NCI-H526 treated with DMSO at 0.1 percent for 48 hours (cell line): ENCODE data around the gene ZER1.

Experiments used
- DNase-seq: peaks from one replicate; lab custom pipeline; 2025; lab: John Stamatoyannopoulos, UW

ZER1 gene

DNA sequence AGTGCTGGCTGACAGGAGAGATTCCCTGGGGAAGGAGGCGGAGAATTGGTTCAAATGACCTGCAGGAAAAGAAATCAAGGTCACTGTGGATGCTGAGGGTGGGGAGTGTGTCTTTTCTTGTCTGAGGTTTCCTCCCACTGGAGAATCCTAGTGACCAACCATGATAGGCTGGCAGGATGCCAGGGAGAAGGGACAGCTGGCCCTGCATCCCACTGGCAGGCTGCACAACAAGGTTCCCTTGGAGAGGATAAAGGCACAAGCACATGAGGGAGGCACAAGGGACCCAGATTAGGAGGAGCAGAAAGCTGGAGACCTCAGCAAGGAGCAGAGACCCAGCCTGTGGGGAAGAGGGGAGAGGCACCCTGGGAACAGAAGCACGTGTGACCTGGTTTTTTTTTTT is 36.4 kb downstream of the ZER1 start:
- no peak for DNase-seq

DNA sequence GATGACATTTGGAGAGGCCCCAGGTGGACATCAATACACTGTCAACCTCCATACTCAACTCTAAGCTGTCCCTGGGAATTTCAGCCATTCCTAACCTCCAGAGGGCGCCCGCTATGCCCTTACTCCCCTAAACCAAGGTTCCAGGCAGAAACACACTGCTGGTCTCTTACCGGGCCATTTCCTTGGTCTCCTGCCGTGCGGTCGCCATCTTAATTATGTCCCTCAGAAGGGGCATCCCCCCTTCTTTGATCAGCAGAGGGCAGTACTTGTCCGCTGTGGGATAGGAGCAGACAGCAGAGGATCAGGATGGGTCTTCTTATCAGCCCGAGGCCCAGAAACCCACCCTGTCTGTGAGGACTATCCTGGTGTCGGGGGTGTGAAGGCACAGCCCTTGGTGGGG is 38.5 kb downstream of the ZER1 start:
- DNase-seq = peak; percentile 59

DNA sequence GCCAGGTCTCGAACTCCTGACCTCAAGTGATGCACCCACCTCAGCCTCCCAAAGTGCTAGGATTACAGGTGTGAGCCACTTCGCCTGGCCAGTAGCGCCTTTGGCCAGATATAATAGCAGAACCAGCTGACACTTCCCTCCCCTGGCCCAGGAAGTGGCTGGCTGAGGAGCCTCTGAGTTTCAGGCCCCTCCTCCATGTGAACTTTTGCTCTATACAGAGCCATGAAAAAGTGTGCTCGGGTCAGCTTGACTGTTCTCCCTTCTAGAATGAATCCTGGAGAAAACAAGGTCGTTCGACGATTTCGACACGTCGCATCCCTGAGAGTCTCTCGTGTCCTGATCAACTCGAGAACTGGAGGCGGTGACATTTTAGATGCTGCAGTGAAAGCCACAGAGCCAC is 39.2 kb downstream of the ZER1 start:
- DNase-seq = no peak

DNA sequence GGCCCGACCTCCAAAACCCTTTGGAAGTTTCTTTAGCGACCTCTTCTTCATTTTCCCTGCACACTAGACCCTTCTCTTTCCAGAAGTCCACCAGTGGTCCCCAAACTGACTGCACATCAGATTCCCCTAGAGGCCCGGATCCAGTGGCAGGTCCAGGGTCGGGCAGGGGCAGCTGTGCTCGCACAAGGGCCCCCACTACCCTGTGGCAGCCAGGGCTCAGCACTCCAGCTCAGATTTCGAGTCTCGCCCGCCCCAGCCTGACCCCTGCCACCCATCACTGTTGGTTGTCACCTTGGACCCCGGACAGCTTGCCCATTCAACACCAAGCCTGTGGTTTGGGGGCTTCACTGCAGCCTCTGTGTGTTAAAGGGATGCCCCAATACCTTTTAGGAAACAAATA is 40.0 kb downstream of the ZER1 start:
- no peak for DNase-seq

DNA sequence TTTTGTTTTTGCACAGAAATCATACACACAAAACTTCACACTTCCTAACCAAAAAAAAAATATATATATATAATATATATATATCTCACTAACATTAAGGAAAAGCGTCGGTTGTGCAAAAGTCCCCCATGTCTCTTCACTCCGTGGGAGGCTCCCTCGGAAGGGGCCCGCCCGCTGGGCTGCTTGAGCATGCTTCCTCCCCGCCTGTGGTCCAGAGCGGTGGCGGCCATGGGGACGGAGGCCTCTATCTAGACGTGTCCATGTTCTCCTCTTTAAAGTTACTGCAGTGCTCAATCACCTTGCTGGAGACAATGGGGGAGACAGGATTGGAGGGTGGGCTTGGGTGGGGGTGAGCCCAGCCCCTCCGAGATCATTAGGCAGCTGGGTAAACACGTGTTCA is 40.6 kb downstream of the ZER1 start:
- no peak for DNase-seq

DNA sequence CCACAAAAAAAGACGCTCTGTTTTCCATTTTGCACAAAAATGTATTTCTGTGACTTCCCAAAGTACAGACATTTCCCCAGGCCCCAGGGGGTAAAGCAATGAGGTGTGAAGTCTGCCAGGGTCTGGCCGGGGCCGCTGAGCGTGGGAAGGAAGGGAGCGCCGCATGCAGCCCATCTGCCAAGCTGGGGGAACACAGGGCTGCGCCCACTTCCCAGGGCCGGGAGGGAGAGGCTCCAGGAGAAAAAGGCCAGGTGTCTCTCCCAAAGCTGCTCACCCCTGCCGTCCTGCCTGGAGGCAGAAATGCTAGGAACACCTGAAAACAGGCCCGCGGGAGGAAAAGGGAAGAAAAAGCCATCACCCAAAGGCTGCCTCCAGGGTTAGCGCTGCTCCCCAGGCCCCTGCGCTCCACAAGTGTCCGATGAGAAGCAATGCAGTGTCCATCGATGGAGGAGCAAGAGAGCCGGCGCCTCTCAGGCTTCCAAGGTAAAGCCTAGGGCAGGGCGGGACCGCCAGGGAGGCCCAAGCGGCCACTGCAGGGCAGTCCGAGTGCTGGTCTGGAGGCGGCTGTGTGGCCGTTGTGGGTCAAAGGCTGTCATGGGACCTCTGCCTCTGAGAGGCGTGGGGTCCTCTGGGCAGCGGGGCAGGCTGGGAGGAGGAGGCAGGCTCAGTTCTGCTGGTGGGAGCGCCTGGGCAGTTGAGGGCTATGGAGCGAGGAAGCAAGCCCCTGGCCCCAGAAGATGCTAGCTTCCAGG is 41.8 kb downstream of the ZER1 start:
- no peak for DNase-seq

DNA sequence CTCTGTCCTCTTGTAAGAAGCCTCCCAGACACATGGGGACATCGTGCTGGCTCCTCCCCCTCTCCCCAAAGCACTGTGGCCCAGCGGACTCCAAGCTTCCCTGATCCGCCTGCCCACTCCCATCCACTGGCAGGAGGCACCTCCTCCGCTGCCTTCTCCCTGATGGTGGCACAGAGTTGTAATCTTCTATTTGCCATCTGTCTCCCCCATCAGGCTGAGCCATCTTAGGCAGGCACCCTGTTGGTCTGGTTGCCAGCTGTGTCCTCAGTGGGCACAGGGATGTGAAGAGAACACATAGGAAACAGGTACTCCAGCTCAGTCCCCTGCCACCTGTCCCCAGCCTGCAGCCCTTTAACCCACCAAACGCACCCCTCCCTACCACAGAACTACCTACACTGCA is 42.4 kb downstream of the ZER1 start:
- DNase-seq = no peak

DNA sequence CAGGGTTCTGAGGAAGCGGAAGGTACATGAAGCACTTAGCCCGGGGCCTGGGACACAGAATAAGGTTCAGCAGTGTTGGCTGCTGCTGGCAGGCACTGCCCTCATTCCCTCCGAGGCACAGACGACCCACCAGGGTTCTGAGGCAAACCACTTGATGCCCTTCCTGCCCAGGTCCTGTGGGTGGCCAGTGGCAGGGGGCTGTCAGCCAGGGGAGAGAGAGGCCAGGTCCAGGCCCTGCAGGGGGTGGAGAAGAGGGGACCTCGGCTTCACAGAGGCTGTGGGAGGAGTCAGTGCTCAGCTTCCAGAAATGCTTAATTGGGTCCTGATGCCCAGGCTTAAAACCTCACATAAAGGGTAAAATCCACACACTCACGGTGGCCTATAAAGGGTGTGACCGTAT is 43.4 kb downstream of the ZER1 start:
- DNase-seq = no peak

DNA sequence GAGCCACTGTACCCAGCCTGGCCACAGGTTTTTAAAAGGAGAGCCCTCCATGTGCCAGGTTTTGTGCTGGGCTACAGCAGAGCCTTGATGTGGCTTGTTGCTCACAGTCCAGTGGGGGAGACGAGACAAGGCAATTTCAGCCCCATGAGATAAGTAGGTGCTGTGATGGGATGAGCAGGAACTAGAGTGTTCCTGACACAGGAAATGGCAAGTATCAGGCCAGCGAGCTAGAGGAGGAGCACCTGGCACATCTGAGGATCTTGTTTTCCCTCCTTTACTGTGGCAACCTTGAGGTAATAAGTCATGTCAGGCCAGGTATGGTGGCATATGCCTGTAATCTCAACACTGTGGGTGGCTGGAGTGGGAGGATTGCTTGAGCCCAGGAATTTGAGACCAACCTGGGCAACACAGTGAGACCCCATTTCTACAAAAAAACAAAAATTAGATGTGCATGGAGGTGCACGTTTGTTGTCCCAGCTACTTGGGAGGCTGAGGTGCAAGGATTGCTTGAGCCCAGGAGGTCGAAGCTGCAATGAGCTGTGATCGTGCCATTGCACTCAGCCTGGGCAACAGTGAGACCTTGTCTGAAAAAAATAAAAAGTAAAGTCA is 44.0 kb downstream of the ZER1 start:
- no peak for DNase-seq

DNA sequence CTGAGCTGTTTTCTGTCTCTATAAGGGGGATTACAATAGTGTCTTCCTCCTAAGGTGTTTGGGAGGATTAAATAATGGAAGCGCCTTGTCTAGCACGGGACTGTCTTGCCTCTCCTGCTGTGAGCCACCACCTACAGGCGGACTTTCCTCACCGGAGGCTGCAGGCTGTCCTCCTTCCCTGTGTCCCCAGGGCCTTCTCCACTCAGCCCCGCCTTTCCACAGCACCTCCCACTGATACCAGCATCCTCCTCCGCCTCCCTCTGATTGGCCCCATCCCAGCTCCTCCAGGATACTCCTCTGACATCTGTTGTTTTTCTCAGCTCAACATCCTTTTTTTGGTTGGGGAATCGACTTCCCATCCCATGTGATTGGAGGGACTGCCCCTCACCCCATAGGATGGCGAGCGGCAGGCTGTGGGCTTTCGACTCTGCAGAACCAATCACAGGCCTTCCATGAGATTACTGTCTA is 46.9 kb downstream of the ZER1 start:
- DNase-seq = peak; percentile 2

DNA sequence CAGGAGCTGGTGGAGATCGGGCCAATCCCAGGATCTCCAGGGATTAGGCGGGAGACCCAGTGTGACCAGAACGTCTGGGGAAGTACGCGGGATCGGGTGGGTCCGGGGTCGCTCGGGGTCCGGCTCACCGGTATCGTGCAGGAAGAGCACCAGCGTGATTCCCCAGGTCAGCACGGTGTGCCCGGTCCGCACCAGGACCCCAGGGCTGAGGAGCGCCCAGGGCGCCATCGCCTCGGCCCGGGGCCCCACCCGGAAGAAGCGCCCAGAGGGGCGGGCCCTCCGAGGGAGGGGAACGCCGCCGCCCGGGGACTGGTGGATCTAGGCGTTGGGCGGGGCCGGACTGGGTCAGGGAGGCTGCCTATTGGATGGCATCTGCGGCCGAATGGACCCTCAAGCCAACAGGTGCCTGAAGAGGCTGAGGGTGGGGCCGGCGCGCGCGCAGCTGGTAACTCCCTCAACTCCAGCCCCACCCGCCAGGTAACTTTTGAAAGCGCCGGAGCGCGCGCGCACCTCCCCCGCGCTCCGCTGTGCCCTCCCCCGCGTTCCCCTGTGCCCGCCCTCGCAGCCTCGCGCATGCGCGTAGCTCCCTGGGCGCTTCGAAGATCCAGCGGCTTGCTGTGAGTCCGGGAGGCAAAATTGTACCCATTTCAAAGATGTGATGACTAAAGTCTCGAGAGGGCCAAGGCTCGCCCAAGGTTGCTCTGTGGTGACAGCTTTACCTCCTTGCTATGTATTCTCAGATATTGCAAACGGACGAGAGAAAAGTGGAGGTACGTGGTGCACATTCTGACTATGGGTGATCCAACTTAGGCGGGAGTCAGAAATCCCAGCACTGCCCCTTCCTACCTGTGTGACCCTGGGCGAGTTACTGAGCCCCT is 47.6 kb downstream of the ZER1 start, which contains the start of gene ZDHHC12:
TSS of gene ZDHHC12 (minus strand) at position 262 of the 878 bp plus-strand sequence. CDS start at position 228, 34 bp downstream.
- DNase-seq = peak; percentile 93

DNA sequence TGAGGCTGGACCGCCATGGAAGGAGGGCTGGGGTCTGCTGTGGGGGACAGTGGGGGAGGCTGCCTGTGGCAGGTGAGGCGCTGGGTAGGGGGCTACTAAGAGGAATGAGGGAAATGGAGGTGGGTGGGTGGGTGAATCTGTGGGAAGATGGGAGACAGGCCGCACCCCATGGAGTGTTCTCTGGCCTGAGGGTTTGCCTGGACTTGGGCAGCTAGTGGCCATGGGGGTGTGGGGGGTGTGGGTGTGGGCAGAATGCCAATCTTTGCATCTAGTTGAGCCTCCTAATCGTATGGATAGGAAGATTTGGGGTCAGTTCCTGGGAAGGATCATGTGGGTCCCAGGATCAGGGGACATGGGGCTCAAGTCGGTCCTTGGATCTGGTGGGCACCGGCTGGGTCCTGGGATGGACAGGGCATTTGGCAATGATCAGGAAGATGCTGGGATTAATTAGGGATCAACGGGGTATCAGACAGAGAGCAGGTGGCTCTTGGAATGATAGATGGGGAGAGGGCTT is 48.3 kb downstream of the ZER1 start:
- no peak for DNase-seq

DNA sequence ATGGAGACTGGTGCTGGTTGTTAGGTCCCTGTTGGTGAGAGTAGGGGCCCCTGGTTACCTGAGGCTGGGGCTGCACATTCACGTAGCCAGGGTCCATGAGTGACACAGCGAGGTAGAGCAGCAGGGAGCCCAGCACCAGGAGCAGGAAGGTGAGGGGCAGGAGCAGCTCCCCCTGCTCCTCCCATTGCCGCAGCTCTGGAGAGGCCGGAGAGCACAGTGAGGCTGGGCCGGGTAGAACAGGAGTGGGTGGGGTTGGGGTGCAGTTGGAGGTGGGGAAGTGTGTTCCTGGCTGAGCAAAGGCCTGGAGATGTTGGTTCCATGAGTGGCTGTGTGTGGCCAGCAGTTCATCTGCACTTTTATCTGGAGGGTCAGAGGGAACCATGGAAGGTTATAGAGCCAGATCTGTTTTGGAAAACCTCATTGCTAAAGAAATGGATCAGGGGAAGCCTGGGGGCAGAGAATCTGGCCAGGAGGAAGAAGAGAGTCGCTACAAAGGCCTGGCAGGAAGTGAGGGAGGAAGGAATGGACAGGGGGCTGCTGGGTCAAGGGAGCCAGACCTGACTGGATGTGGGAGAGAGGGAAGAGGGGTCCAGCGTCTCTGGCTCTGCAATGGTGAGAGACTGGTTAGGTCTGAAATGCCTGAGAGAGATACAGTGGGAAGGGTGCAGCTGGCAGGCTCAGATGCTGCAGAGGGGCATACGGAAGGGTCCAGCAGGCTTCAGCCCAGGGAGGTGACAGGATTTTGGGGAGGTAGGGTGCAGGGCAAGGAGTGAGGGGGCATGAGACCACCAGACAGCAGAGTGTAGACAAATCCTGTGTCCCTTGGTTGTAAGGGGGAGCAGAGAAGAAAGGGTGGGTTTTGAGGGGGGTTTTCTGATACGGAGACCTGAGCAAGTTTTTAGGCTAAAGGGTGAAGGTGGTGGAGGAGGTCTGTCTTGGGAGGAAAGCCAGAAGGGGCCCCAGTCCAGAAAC is 49.1 kb downstream of the ZER1 start:
- no peak for DNase-seq

DNA sequence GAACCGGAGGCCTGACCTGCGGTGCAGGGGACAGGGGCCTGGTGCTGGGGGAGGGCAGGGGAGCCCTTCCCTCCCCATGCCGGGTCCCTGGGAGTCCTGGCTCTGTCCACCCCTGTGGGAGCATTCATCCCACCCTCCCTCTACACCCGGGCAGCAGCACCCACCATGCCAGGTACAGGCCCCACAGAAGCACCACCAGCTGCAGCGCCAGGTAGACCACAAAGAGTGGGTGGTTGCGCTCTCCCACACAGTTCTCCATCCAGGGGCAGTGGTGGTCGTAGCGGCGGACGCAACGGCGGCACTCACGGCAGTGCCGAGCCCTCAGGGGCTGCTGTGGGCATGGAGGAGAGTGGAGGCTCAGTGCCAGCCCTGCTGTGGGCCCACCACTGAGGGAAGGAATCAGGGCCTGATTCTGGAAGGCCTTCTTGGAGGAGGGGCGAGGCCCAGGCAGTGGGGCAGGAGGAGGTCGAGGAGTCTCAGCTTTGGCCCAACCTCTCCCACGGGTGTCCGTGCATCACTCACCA is 50.2 kb downstream of the ZER1 start:
- DNase-seq = no peak

DNA sequence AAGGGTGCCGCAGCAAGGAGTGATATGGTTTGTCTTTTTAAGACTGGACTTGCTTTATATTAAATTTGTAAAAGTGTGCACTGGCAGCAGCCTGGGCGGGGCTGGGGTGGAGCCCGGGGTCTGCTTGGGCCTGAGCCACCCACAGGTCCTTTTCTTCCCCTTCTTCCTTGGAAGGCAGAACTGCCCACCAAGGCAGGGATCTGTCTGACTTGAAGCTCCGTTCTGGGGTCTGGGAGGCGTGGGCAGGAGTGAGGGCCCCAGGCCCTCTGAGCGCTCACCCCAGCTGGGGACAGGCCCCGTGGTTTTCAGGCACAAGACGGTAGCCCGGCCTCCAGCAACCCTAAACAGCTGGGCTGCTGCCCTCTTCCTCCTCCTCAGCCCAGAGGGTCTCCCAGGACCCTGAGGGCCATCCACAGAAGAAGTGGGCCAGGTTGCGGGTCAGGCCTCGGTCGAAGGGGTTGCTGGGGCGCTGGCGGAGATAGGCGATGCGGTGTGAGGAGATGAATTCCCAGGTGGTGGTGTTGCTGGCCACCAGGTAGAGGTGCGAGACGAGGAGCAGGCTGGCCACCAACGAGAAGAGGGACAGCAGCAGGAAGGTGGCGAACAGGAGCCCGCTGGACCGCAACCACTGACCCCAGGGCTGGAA is 50.8 kb downstream of the ZER1 start:
- DNase-seq = no peak

DNA sequence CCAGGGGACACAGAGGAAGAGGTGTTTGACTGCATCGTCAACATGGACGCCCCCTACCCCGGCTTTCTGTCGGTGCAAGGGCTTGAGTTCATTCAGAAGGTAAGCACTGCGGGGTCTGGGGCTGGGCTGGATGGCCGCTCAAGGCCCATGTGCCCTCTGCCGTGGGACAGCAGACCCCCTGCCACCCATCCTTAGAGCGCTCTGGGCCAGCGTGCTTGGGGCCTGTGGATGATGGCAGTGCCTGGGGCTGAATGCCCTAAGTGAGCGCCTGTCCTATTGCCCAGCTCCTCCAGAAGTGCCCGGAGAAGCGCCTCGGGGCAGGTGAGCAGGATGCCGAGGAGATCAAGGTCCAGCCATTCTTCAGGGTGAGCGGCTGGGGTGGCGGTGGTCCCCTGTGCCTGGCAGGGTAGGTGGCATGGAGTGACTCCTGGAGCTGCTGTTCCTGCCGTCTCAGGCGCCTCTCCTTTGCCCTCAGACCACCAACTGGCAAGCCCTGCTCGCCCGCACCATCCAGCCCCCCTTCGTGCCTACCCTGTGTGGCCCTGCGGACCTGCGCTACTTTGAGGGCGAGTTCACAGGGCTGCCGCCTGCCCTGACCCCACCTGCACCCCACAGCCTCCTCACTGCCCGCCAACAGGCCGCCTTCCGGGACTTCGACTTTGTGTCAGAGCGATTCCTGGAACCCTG is 51.7 kb downstream of the ZER1 start:
- no peak for DNase-seq

DNA sequence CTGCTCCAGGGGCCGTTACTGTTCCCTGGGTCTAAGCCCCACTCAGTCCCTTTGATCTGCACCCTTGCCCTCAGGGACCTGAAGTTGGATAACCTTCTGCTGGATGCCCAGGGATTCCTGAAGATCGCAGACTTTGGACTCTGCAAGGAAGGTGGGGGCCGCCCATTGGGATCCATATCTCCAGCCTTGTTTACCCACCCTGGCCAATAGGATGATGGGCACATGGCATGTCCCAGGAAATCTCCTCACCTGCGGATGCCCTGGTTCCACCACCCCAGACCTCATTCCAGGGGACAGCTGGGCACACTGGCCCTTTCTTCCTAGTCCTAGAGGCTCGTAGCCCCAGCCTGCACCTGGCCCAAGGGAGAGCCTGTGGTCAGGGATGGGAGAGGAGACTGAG is 53.3 kb downstream of the ZER1 start:
- no peak for DNase-seq

DNA sequence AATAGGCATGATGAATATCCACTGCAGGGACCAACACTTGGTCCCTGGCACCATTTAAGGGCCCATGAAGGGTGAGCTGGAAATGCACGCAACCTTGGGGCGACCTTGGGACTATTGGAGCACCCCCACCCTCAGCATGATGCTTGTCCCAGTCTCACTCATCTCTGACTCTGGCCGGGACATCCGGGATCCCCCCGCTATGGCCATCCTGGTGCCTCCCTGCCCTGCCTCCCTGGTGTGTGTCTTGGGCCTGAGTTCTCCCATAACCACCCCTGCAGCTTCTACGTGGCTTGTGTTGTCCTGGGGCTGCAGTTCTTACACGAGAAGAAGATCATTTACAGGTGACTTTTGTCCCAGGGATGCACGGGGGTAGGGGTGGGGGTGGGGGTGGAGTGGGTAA is 53.7 kb downstream of the ZER1 start:
- no peak for DNase-seq

DNA sequence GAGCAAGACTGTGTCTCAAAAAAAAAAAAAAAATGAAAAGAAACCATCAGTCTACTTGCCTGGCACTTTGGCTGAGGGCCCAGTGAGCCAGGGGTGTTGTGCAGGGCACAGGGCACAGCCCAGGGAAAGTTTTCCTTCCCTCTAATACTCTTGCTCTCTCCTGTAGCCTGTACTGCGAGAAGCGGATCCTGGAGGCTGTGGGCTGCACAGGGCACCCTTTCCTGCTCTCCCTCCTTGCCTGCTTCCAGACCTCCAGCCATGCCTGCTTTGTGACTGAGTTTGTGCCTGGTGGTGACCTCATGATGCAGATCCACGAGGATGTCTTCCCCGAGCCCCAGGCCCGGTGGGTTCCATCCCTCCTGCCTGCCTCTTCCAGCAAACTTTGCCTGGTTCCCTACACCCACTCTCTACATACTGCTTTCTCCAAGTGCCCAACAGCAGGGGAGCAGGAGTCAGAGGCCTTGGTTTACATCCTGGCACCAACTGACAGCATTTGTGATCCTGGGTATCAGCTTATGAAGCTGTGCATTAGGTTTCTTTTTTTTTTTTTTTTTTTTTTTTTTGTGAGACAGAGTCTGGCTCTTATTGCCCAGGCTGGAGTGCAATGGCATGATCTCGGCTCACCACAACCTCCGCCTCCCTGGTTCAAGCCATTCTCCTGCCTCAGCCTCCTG is 55.0 kb downstream of the ZER1 start:
- no peak for DNase-seq

DNA sequence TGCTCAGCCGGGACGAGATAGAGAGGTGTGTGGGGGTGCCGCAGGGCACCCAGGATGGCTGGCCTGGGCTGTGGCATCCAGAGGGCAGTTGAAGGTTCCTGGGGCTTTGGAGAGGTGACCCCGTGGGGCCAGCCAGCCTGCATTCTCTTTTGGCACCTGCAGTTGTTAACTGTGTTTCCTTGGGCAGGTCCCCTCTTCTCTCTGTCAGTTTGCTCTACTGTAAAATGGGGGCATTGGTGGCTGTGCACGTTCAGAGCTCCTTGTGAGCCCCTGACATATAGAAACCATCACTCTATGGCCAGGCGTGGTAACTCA is 56.3 kb downstream of the ZER1 start:
- no peak for DNase-seq
